K562 (cell line): Measurements from ENCODE around the gene CCDC187. TPM values are rescaled to one million over a fixed set of nuclear protein-coding genes. Genes with fewer than 3 reads are reported as not detected.

Source experiments
- ARID2 ChIP-seq: fragments of 450-650 bp; IDR thresholded peaks from 2 replicates; pipeline ENCODE4 v1.6.1; 2017; ENCODE audit warnings: antibody characterized with exemption, mild to moderate bottlenecking
- ARNT ChIP-seq, 2 experiments: fragments of 450-650 bp; IDR thresholded peaks; 2 replicates each; pipeline ENCODE4 v1.6.1; 2016; ENCODE audit warnings: mild to moderate bottlenecking in 1 of 2
- BMI1 ChIP-seq: fragments of 150-350 bp; IDR thresholded peaks from 2 replicates; pipeline ENCODE4 v1.6.1; 2014; ENCODE audit warnings: low read length
- CBFA2T3 ChIP-seq: fragments of 450-650 bp; IDR thresholded peaks from 2 replicates; pipeline ENCODE4 v1.6.1; 2017
- CC2D1A ChIP-seq: fragments of 450-650 bp; IDR thresholded peaks from 2 replicates; pipeline ENCODE4 v1.6.1; 2017; ENCODE audit warnings: mild to moderate bottlenecking
- COPS2 ChIP-seq: fragments of 450-650 bp; conservative IDR thresholded peaks from 2 replicates; pipeline ENCODE4 v1.6.1; 2016; ENCODE audit warnings: mild to moderate bottlenecking, moderate library complexity
- EP400 ChIP-seq: fragments of 450-650 bp; IDR thresholded peaks from 2 replicates; pipeline ENCODE4 v1.6.1; 2017; ENCODE audit warnings: antibody characterized with exemption, mild to moderate bottlenecking, moderate library complexity
- ESRRA ChIP-seq: fragments of 450-650 bp; IDR thresholded peaks from 2 replicates; pipeline ENCODE4 v1.6.1; 2014; ENCODE audit warnings: low read depth, mild to moderate bottlenecking, moderate library complexity, borderline replicate concordance
- ETV5 ChIP-seq: sonication (generic); formaldehyde crosslinking; IDR thresholded peaks from 2 replicates; pipeline ENCODE4 v1.4.0; 2020; ENCODE audit warnings: low read depth, mild to moderate bottlenecking, missing genetic modification reagents
- FOXJ2 ChIP-seq: fragments of 200-800 bp; sonication (Bioruptor generic); IDR thresholded peaks from 2 replicates; pipeline ENCODE4 v1.6.1; 2016; ENCODE audit warnings: missing genetic modification characterization, missing compliant biosample characterization
- IRF2 ChIP-seq: sonication (generic); formaldehyde crosslinking; IDR thresholded peaks from 2 replicates; pipeline ENCODE4 v1.8.1; 2022; ENCODE audit warnings: mild to moderate bottlenecking, missing genetic modification reagents
- MCM5 ChIP-seq: fragments of 450-650 bp; IDR thresholded peaks from 2 replicates; pipeline ENCODE4 v1.6.1; 2016; ENCODE audit warnings: low read depth
- MEIS2 ChIP-seq: fragments of 450-650 bp; IDR thresholded peaks from 2 replicates; pipeline ENCODE4 v1.6.1; 2014; ENCODE audit warnings: mild to moderate bottlenecking; ENCODE audit not compliant: partially characterized antibody
- PHF21A ChIP-seq: fragments of 450-650 bp; IDR thresholded peaks from 2 replicates; pipeline ENCODE4 v1.6.1; 2017; ENCODE audit warnings: low read depth, borderline replicate concordance
- PHTF2 ChIP-seq: fragments of 250-450 bp; sonication (Bioruptor Pico); IDR thresholded peaks from 2 replicates; pipeline ENCODE4 v1.5.0; 2021; ENCODE audit warnings: mild to moderate bottlenecking
- SAFB2 ChIP-seq: fragments of 200-400 bp; formaldehyde crosslinking; IDR thresholded peaks from 2 replicates; pipeline ENCODE4 v1.6.1; 2018; ENCODE audit warnings: borderline replicate concordance, low read length, low read depth, moderate library complexity; ENCODE audit not compliant: severe bottlenecking
- SP2 ChIP-seq: IDR thresholded peaks from 2 replicates; pipeline ENCODE4 v1.6.1; 2011; ENCODE audit warnings: mild to moderate bottlenecking, low read depth, low read length, moderate library complexity; ENCODE audit not compliant: poor library complexity, severe bottlenecking; ENCODE audit errors: extremely low read depth
- SRF ChIP-seq, 2 experiments: fragments of 250-450, 450-650 bp in 1 of 2; sonication (Bioruptor Pico) in 1 of 2; sonication (generic) in 1 of 2; formaldehyde crosslinking; IDR thresholded peaks; 2 replicates each; pipeline versions ENCODE4 v1.5.0 to v1.5.1; 2020 to 2022; ENCODE audit warnings: mild to moderate bottlenecking in 1 of 2, missing genetic modification reagents in 1 of 2
- SRSF3 ChIP-seq: fragments of 200-400 bp; formaldehyde crosslinking; IDR thresholded peaks from 2 replicates; pipeline ENCODE4 v1.6.1; 2016; ENCODE audit warnings: mild to moderate bottlenecking, low read length, moderate library complexity; ENCODE audit not compliant: insufficient read depth
- polyA plus RNA-seq, 8 experiments: library from polyadenylated mRNA; depleted of rRNA in 4 of 8; stranded (reverse) in 5 of 8; unstranded in 3 of 8; fragments of >200 nt; fragmentation: Nextera tagmentation in 2 of 8; fragmentation: Illumina TruSeq in 1 of 8; extraction: Ambion mirVana in 2 of 8; extraction: Trizol in 1 of 8; gene quantifications; 2 replicates each; pipeline versions ENCODE4 v1.2.1 to v1.2.3, GENCODE V29; 2011 to 2014; ENCODE audit warnings: inconsistent platforms in 1 of 8, missing spikeins in 1 of 8
- total RNA-seq, 7 experiments: library from RNA; depleted of rRNA in 6 of 7; stranded (reverse); fragments of >200 nt in 6 of 7; fragmentation: Illumina TruSeq in 2 of 7; extraction: Trizol in 2 of 7; gene quantifications; 2 replicates each; pipeline versions ENCODE4 v1.2.1 to v1.2.3, GENCODE V29; 2011 to 2021; ENCODE audit warnings: low replicate concordance in 1 of 7
- TF ChIP-seq, protein P1 (sequence below): sonication (generic); formaldehyde crosslinking; IDR thresholded peaks from 2 replicates; pipeline ENCODE4 v1.5.0; 2020; ENCODE audit warnings: missing genetic modification reagents
- TF ChIP-seq, protein P2 (sequence below): fragments of 200-800 bp; sonication (Bioruptor generic); IDR thresholded peaks from 2 replicates; pipeline ENCODE4 v1.6.1; 2017; ENCODE audit warnings: missing genetic modification characterization, missing compliant biosample characterization
- TF ChIP-seq, protein P3 (sequence below): fragments of 250-450 bp; sonication (Bioruptor Pico); IDR thresholded peaks from 2 replicates; pipeline ENCODE4 v1.4.0; 2020

The CCDC187 gene
- total and polyA plus RNA-seq, 9 of the 15 experiments (the other 6 are each of a cell fraction or from before 2014, with no cell fraction given), result not detected

DNA sequence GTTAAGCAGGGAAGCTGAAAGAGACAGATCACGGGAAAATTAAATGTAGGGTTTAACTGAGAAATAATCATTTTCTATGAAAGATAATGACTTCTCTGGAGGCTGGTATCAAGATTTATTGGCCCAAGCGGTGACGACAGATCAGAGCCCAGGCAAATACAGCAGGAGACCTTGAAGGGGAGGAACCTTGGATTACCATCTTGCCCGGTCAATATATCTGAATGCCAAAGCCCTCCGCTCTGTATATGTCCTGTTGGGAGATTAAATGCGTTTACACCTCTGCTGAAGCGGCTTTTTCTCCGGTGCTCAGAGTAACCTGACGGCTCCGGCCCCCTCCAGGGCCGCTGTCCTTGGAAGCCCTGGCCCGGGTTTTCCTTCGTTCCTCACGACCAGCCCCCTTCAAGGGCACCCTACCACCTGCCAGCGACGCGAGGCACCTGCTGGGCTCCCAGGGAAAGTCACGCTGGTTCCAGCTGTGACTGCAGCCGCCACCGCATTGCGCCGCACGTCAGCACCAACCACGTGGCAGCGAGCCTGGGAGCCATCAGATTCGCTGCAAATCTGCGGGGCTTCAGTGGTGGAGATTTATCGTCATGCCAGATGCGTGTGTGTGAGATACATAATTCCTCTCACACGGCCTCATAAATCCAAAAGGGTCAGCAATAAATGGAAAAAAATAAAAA lies 53.9 kb downstream of the CCDC187 start (continued):
- TF ChIP-seq, protein P1, sequence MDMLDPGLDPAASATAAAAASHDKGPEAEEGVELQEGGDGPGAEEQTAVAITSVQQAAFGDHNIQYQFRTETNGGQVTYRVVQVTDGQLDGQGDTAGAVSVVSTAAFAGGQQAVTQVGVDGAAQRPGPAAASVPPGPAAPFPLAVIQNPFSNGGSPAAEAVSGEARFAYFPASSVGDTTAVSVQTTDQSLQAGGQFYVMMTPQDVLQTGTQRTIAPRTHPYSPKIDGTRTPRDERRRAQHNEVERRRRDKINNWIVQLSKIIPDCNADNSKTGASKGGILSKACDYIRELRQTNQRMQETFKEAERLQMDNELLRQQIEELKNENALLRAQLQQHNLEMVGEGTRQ (CRISPR knock-in tag), result peak; percentile 64
- TF ChIP-seq PHF21A (0 out of 2 replicates have a peak, but pooled peaks have one; percentile 20), IRF2 (CRISPR knock-in tag) (no peak), MEIS2 (peak; percentile 58), MCM5 (no peak), CBFA2T3 (peak; percentile 71), ARID2 (no peak), EP400 (no peak), CC2D1A (no peak), SP2 (no peak), SRF (CRISPR knock-in tag; IDR thresholded peaks at IDR 0.05) (no peak), ESRRA (no peak), PHTF2 (no peak), ETV5 (CRISPR knock-in tag) (no peak), SRSF3 (no peak), FOXJ2 (tag) (no peak), BMI1 (no peak), COPS2 (no peak), ARNT (IDR thresholded peaks at IDR 0.05) (no peak), SAFB2 (no peak)
- TF ChIP-seq, protein P2, sequence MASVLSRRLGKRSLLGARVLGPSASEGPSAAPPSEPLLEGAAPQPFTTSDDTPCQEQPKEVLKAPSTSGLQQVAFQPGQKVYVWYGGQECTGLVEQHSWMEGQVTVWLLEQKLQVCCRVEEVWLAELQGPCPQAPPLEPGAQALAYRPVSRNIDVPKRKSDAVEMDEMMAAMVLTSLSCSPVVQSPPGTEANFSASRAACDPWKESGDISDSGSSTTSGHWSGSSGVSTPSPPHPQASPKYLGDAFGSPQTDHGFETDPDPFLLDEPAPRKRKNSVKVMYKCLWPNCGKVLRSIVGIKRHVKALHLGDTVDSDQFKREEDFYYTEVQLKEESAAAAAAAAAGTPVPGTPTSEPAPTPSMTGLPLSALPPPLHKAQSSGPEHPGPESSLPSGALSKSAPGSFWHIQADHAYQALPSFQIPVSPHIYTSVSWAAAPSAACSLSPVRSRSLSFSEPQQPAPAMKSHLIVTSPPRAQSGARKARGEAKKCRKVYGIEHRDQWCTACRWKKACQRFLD, result 0 out of 2 replicates have a peak, but pooled peaks have one; percentile 44
- TF ChIP-seq, protein P3, sequence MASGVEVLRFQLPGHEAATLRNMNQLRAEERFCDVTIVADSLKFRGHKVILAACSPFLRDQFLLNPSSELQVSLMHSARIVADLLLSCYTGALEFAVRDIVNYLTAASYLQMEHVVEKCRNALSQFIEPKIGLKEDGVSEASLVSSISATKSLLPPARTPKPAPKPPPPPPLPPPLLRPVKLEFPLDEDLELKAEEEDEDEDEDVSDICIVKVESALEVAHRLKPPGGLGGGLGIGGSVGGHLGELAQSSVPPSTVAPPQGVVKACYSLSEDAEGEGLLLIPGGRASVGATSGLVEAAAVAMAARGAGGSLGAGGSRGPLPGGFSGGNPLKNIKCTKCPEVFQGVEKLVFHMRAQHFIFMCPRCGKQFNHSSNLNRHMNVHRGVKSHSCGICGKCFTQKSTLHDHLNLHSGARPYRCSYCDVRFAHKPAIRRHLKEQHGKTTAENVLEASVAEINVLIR (CRISPR knock-in tag), result no peak
